Osteoblast (primary cell): Measurements from ENCODE around the gene ANO1. TPM values are rescaled to one million over a fixed set of nuclear protein-coding genes. Genes with fewer than 3 reads are reported as not detected.

ENCODE experiments used
- DNase-seq: peaks from one replicate; pipeline ENCODE4 v3.0.0; 2011; ENCODE audit warnings: low spot score, mixed read lengths; ENCODE audit not compliant: insufficient read length; ENCODE audit errors: missing footprints
- H2AFZ ChIP-seq: 2 replicates; pipeline ENCODE4 v1.6.0; 2011; ENCODE audit warnings: mild to moderate bottlenecking, low read length
- H3K27ac ChIP-seq: 2 replicates; pipeline ENCODE4 v1.5.1; 2011; ENCODE audit warnings: mild to moderate bottlenecking, low read depth, low read length, moderate library complexity
- H3K27me3 ChIP-seq: 2 replicates; pipeline ENCODE4 v1.6.0; 2012; ENCODE audit warnings: mild to moderate bottlenecking, control low read depth, inconsistent platforms, low read length, moderate library complexity; ENCODE audit not compliant: insufficient read depth
- H3K36me3 ChIP-seq: 2 replicates; pipeline ENCODE4 v1.5.1; 2011; ENCODE audit warnings: mild to moderate bottlenecking, low read length, control low read depth, moderate library complexity; ENCODE audit not compliant: insufficient read depth
- H3K4me1 ChIP-seq: 2 replicates; pipeline ENCODE4 v1.5.1; 2011; ENCODE audit warnings: mild to moderate bottlenecking, low read length, control low read depth, moderate library complexity; ENCODE audit not compliant: insufficient read depth
- H3K4me2 ChIP-seq: 2 replicates; pipeline ENCODE4 v1.6.0; 2011; ENCODE audit warnings: mild to moderate bottlenecking, low read length; ENCODE audit not compliant: insufficient read depth
- H3K4me3 ChIP-seq: fragments of 200-600 bp; sonication (generic); 3 replicates; pipeline ENCODE4 v1.5.1; 2012; ENCODE audit warnings: mild to moderate bottlenecking, low read length, inconsistent platforms; ENCODE audit not compliant: insufficient read depth
- H3K79me2 ChIP-seq: 2 replicates; pipeline ENCODE4 v1.6.0; 2012; ENCODE audit warnings: mild to moderate bottlenecking, low read length, control low read depth, inconsistent platforms; ENCODE audit not compliant: insufficient read depth
- H3K9me3 ChIP-seq: 2 replicates; pipeline ENCODE4 v1.5.1; 2011; ENCODE audit warnings: low read depth, low read length, control low read depth
- H4K20me1 ChIP-seq: 2 replicates; pipeline ENCODE4 v1.6.0; 2012; ENCODE audit warnings: mild to moderate bottlenecking, low read length, control low read depth; ENCODE audit not compliant: insufficient read depth
- total RNA-seq: library from RNA; depleted of rRNA; stranded (reverse); fragments of >200 nt; gene quantifications from 2 replicates; pipeline ENCODE4 v1.2.3, GENCODE V29; 2012
- TF ChIP-seq, protein P1 (sequence below): IDR thresholded peaks from 2 replicates; pipeline ENCODE4 v1.5.1; 2011; ENCODE audit warnings: mild to moderate bottlenecking, low read depth, low read length, moderate library complexity; ENCODE audit errors: extremely low read depth

Gene ANO1
- total RNA-seq, 1 donor = not detected

DNA sequence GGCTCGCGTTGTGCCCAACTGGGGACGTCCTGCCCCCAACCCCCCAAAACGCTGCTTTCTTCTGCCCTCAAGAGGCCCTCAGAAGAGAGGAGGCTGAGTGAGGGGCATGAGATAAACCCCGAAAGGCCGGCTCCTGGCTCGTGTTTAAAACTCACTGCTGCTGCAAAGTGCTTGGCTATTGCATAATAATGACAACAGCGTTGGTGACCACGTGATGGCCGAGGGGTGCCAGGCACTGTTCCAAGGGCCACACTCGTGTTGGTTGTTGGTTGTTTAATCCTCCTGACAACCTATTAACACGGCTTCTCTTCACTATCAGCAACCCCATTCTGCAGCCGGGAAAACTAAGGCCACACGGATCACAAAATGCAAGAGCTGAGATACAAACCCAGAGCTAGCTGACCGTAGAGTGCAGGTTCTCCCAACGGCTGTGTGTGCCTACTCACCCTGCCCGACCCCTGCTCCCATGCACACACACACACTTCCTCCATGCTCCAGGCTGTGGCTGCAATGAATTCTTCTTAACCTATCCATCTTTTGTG lies 51.0 kb downstream of the ANO1 start:
- TF ChIP-seq, protein P1, sequence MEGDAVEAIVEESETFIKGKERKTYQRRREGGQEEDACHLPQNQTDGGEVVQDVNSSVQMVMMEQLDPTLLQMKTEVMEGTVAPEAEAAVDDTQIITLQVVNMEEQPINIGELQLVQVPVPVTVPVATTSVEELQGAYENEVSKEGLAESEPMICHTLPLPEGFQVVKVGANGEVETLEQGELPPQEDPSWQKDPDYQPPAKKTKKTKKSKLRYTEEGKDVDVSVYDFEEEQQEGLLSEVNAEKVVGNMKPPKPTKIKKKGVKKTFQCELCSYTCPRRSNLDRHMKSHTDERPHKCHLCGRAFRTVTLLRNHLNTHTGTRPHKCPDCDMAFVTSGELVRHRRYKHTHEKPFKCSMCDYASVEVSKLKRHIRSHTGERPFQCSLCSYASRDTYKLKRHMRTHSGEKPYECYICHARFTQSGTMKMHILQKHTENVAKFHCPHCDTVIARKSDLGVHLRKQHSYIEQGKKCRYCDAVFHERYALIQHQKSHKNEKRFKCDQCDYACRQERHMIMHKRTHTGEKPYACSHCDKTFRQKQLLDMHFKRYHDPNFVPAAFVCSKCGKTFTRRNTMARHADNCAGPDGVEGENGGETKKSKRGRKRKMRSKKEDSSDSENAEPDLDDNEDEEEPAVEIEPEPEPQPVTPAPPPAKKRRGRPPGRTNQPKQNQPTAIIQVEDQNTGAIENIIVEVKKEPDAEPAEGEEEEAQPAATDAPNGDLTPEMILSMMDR = no peak
- no peaks in the 10 kb centered on the region for H3K9me3 ChIP-seq
- H3K4me1 ChIP-seq = peaks cover 18% of the 10 kb centered on the region
- H3K79me2 ChIP-seq = no peaks in the 10 kb centered on the region
- H3K36me3 ChIP-seq = no peaks in the 10 kb centered on the region
- H3K4me3 ChIP-seq = no peak overlapping the region
- H3K27ac ChIP-seq = no peak overlapping the region
- H3K4me2 ChIP-seq = no peak overlapping the region
- H4K20me1 ChIP-seq = no peaks in the 10 kb centered on the region
- H3K27me3 ChIP-seq = no peaks in the 10 kb centered on the region
- no peak overlapping the region for H2AFZ ChIP-seq
- DNase-seq = peak; percentile 75

GRCh38 chr11:70130636-70131035 lies 52.5 kb downstream of the ANO1 start:
- no peaks in the 10 kb centered on the region for H4K20me1 ChIP-seq
- H3K79me2 ChIP-seq = no peaks in the 10 kb centered on the region
- H2AFZ ChIP-seq = no peak overlapping the region
- no peak overlapping the region for H3K4me3 ChIP-seq
- TF ChIP-seq, protein P1 = no peak
- no peaks in the 10 kb centered on the region for H3K27me3 ChIP-seq
- H3K9me3 ChIP-seq = no peaks in the 10 kb centered on the region
- no peak overlapping the region for H3K4me2 ChIP-seq
- H3K4me1 ChIP-seq = peaks cover 26% of the 10 kb centered on the region
- peak; percentile 46 for DNase-seq
- H3K27ac ChIP-seq = no peak overlapping the region
- no peaks in the 10 kb centered on the region for H3K36me3 ChIP-seq

- H3K36me3 ChIP-seq = no peaks in the 10 kb centered on the region
- H3K27ac ChIP-seq = no peak overlapping the region
- TF ChIP-seq, protein P1 = no peak
- no peaks in the 10 kb centered on the region for H3K9me3 ChIP-seq
- H3K27me3 ChIP-seq = no peaks in the 10 kb centered on the region
- H3K4me3 ChIP-seq = no peak overlapping the region
- H3K4me1 ChIP-seq = peaks cover 29% of the 10 kb centered on the region
- H3K4me2 ChIP-seq = no peak overlapping the region
- no peaks in the 10 kb centered on the region for H4K20me1 ChIP-seq
- H2AFZ ChIP-seq = no peak overlapping the region
- H3K79me2 ChIP-seq = no peaks in the 10 kb centered on the region
- DNase-seq = peak; percentile 73
Measured at GRCh38 chr11:70131606-70132190, 53.6 kb downstream of the ANO1 start.

DNA sequence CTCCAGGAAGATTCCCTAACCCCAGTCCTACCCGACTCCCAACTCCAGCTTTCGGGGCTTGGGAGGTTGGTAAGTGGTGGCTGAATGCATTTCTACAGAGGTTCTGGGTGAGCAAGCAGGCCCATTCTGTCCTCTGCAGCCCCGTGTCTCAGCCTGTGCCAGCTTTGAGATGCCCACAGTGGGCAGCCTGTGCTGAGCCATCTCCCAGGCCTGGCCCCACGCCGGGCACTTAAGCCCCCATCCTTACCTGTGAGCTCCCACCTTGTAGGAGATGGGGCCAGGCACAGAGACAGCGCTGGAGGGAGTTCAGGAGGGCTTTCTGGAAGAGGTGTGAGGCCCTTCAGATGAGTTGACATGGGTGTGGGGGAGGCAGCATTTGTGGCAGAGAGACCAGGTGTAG lies 54.5 kb downstream of the ANO1 start:
- Histone ChIP-seq H3K4me1 (peaks cover 27% of the 10 kb centered on the region), H3K27ac (no peak overlapping the region), H3K27me3 (no peaks in the 10 kb centered on the region), H2AFZ (no peak overlapping the region), H3K4me3 (no peak overlapping the region), H3K36me3 (no peaks in the 10 kb centered on the region), H3K9me3 (no peaks in the 10 kb centered on the region), H3K4me2 (no peak overlapping the region), H4K20me1 (no peaks in the 10 kb centered on the region), H3K79me2 (no peaks in the 10 kb centered on the region)
- TF ChIP-seq, protein P1 = no peak
- DNase-seq = peak; percentile 69
